Measurements from ENCODE around the gene KIRREL3. TPM values are rescaled to one million over a fixed set of nuclear protein-coding genes. Genes with fewer than 3 reads are reported as not detected.

The KIRREL3 gene
- total and polyA plus RNA-seq, 2 of the 8 experiments (the other 6 are each of a cell fraction or from before 2014, with no cell fraction given), result 0.29 to 0.32 TPM

DNA sequence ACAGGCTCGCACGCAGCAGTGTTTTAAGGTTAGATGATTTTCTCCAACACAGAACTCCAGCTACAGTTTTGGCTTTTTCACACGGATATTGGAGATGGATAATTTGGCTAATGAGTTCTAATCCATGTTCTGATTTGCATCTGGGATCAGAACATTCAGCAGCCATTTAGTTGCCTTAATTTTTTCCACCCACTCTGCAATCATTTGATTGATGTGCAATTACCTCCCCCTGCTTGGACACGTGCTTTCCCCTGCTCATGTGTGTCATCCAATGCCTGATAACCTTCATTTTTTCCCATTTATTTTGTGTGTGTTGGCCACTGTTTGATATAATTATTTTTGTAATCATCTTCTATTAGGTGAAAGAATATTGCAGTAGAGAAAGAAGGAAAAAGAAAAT lies 387.3 kb downstream of the KIRREL3 start (continued):
- TF ChIP-seq, protein P1, sequence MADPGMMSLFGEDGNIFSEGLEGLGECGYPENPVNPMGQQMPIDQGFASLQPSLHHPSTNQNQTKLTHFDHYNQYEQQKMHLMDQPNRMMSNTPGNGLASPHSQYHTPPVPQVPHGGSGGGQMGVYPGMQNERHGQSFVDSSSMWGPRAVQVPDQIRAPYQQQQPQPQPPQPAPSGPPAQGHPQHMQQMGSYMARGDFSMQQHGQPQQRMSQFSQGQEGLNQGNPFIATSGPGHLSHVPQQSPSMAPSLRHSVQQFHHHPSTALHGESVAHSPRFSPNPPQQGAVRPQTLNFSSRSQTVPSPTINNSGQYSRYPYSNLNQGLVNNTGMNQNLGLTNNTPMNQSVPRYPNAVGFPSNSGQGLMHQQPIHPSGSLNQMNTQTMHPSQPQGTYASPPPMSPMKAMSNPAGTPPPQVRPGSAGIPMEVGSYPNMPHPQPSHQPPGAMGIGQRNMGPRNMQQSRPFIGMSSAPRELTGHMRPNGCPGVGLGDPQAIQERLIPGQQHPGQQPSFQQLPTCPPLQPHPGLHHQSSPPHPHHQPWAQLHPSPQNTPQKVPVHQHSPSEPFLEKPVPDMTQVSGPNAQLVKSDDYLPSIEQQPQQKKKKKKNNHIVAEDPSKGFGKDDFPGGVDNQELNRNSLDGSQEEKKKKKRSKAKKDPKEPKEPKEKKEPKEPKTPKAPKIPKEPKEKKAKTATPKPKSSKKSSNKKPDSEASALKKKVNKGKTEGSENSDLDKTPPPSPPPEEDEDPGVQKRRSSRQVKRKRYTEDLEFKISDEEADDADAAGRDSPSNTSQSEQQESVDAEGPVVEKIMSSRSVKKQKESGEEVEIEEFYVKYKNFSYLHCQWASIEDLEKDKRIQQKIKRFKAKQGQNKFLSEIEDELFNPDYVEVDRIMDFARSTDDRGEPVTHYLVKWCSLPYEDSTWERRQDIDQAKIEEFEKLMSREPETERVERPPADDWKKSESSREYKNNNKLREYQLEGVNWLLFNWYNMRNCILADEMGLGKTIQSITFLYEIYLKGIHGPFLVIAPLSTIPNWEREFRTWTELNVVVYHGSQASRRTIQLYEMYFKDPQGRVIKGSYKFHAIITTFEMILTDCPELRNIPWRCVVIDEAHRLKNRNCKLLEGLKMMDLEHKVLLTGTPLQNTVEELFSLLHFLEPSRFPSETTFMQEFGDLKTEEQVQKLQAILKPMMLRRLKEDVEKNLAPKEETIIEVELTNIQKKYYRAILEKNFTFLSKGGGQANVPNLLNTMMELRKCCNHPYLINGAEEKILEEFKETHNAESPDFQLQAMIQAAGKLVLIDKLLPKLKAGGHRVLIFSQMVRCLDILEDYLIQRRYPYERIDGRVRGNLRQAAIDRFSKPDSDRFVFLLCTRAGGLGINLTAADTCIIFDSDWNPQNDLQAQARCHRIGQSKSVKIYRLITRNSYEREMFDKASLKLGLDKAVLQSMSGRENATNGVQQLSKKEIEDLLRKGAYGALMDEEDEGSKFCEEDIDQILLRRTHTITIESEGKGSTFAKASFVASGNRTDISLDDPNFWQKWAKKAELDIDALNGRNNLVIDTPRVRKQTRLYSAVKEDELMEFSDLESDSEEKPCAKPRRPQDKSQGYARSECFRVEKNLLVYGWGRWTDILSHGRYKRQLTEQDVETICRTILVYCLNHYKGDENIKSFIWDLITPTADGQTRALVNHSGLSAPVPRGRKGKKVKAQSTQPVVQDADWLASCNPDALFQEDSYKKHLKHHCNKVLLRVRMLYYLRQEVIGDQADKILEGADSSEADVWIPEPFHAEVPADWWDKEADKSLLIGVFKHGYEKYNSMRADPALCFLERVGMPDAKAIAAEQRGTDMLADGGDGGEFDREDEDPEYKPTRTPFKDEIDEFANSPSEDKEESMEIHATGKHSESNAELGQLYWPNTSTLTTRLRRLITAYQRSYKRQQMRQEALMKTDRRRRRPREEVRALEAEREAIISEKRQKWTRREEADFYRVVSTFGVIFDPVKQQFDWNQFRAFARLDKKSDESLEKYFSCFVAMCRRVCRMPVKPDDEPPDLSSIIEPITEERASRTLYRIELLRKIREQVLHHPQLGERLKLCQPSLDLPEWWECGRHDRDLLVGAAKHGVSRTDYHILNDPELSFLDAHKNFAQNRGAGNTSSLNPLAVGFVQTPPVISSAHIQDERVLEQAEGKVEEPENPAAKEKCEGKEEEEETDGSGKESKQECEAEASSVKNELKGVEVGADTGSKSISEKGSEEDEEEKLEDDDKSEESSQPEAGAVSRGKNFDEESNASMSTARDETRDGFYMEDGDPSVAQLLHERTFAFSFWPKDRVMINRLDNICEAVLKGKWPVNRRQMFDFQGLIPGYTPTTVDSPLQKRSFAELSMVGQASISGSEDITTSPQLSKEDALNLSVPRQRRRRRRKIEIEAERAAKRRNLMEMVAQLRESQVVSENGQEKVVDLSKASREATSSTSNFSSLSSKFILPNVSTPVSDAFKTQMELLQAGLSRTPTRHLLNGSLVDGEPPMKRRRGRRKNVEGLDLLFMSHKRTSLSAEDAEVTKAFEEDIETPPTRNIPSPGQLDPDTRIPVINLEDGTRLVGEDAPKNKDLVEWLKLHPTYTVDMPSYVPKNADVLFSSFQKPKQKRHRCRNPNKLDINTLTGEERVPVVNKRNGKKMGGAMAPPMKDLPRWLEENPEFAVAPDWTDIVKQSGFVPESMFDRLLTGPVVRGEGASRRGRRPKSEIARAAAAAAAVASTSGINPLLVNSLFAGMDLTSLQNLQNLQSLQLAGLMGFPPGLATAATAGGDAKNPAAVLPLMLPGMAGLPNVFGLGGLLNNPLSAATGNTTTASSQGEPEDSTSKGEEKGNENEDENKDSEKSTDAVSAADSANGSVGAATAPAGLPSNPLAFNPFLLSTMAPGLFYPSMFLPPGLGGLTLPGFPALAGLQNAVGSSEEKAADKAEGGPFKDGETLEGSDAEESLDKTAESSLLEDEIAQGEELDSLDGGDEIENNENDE (IDR thresholded peaks at IDR 0.05; ENCODE audit: insufficient replicate concordance, low read length), result no peak
- no peak for TF ChIP-seq EP300 (IDR thresholded peaks at IDR 0.05; ENCODE audit: borderline replicate concordance in 1 of 2, low read depth in 2 of 2, low read length in 2 of 2)
- TF ChIP-seq, protein P2, sequence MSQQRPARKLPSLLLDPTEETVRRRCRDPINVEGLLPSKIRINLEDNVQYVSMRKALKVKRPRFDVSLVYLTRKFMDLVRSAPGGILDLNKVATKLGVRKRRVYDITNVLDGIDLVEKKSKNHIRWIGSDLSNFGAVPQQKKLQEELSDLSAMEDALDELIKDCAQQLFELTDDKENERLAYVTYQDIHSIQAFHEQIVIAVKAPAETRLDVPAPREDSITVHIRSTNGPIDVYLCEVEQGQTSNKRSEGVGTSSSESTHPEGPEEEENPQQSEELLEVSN (IDR thresholded peaks at IDR 0.05), result no peak
- TF ChIP-seq RAD21 (IDR thresholded peaks at IDR 0.05 in 1 of 2, conservative IDR thresholded peaks at IDR 0.05 in 1 of 2; ENCODE audit: low read depth in 2 of 2, low read length in 2 of 2), result no peak

All from H1 (cell line).